T-helper 1 cell treated with Interleukin-12 subunit alpha and Interleukin-12 subunit beta and Interleukin-4 antibody, amounts not matched to agents 30 ng/mL and 1 ng/mL, for 36 hours (primary cell): ENCODE results near the gene GPANK1. TPM values are rescaled to one million over a fixed set of nuclear protein-coding genes. Genes with fewer than 3 reads are reported as not detected.

Experiments used
- intact Hi-C: fragments of 100-400 bp; cut with micrococcal nuclease; formaldehyde crosslinking; loops from one replicate; pipeline ENCODE4 v1.15.1; 2024
- total RNA-seq: library from RNA; stranded (reverse); gene quantifications from 2 replicates; pipeline ENCODE4 v1.2.3, GENCODE V29; 2022

GPANK1 gene
- total RNA-seq, 1 donor from 2014 or later: 29.3 TPM

GRCh38 chr6:31663961-31664789 lies 622 bp downstream of the GPANK1 start:
- intact Hi-C loops: loop anchor here (2.0 to 10.0 kb wide), 4 partner anchors 171 to 1751 kb away; partner anchors contain the start of genes ATF6B, CUTA, PHF1 and PSMB9

DNA sequence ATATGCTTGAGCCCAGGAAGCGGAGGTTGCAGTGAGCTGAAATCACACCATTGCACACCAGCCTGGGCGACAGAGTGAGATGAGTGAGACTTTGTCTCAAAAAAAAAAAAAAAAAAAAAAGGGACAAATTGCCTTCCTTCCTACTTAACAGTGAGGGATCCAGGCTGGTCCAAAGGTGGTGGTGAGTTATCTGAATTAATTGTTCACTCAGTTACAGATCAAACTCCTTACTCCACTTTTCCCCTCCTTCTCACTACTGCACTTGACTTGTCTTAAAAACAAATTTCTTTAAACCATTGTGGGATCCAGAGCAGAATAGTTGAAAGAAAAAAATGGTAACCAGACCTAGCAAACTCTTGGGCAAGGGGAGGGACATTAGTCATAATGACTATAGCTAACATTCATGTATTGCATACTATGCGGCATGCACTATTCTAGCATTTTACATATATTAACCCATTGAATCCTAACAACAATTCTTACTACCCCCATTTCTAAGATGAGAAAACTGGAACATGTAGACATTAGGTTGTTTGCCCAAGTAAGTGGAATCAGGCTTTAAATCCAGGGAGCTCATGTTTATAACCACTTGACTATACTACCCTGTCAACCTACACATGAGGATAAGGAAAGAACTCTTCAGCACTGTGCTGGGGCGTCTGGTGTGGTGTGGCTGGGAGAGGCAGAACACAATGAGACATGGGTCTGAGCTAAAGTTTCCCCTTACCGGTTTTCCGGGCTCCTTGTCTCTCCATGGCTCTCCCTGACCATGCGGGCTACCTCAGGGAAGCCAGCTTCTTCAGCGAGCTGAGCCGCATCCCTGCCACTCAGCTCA lies 1.5 kb downstream of the GPANK1 start:
- intact Hi-C loops: loop anchor here (10.0 kb wide), 2 partner anchors 1191 to 1751 kb away; partner anchors contain the start of genes CUTA, PHF1, PSMB9 and TAP1

GRCh38 chr6:31662124-31662723 lies 2.6 kb downstream of the GPANK1 start:
- intact Hi-C loops: loop anchor here (10.0 kb wide), 2 partner anchors 1193 to 1753 kb away; partner anchors contain the start of genes CUTA, PHF1, PSMB9 and TAP1

DNA sequence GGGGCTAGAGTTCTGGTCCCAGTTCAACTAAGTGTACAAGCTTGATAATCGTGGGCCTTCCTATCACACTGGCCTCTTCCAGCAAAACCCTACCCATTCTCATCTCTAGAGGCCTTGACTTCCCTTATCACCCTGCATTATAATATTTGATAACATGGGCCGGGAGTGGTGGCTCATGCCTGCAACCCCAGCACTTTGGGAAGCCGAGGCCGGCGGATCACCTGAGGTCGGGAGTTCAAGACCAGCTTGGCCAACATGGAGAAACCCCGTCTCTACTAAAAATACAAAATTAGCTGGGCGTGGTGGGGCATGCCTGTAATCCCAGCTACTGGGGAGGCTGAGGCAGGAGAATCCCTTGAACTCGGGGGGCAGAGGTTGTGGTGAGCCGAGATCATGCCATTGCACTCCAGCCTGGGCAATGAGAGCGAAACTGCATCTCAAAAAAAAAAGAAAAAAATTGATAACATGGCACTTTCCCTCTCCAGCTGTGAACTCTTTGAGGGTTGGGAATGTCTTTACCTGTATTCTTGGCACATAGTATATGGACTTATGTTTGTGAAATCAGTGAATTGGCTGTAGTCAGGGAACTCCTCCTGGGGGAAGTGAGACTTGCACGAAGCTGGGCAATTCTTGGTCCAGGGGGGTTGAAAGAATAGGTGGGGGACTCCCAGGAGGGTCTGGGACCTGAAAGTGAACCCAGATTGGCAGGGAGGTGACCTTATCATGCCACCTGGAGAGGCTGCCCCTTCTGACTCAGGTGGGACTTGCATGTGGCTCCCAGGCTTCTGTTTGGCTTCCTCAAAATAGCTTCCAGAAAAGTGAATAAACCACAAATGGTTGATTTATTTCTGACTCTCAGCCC lies 3.3 kb downstream of the GPANK1 start:
- intact Hi-C loops: loop anchor here (10.0 kb wide), 2 partner anchors 1193 to 1753 kb away; partner anchors contain the start of genes CUTA, PHF1, PSMB9 and TAP1

GRCh38 chr6:31660381-31661261 lies 4.2 kb downstream of the GPANK1 start, which contains the start of gene C6orf47:
TSS of gene C6orf47 (minus strand) at chr6:31660778. CDS start at chr6:31659947, 831 bp downstream.
- intact Hi-C loops: loop anchor here (1.0 to 10.0 kb wide), 3 partner anchors 8 to 1754 kb away; partner anchors contain the start of genes BAG6, CUTA, PHF1 and PSMB9

DNA sequence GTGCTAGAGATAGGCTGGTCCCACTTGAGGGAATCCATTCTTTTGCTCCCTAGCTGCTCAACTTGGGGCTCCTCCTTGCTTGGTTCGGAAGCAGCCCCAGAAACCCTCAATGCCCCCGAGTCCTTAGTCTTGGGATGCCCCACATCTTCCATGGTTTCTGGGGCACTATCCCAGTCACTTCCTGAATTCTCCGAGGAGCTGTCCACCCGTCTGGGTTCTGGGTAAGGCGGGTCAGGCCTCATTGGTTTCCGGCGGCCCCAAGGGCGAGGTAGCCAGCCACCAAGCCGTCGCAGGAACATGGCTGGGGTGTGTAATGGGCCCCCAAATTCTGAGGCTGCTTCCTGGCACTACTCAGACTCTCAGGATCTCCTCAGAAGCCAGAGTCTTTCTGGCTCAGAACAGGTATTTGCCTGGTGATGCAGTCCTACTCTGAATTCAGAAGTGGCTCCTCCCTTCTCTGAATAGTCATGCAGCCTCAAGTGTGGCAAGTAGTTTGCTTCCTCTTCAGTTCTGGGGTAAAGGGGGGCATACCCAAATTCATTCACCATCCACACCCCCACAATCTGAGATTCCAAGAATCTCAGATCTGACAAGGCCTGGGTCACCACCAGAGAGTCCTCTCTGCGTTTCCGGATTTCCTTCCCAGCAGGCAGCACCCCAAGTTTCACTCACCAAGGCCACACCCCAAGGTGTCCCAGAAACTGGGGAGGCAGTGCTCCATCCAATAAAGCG lies 5.0 kb downstream of the GPANK1 start:
- intact Hi-C loops: loop anchor here (1.0 to 10.0 kb wide), 3 partner anchors 8 to 1755 kb away; partner anchors contain the start of genes BAG6, CUTA, PHF1 and PSMB9

DNA sequence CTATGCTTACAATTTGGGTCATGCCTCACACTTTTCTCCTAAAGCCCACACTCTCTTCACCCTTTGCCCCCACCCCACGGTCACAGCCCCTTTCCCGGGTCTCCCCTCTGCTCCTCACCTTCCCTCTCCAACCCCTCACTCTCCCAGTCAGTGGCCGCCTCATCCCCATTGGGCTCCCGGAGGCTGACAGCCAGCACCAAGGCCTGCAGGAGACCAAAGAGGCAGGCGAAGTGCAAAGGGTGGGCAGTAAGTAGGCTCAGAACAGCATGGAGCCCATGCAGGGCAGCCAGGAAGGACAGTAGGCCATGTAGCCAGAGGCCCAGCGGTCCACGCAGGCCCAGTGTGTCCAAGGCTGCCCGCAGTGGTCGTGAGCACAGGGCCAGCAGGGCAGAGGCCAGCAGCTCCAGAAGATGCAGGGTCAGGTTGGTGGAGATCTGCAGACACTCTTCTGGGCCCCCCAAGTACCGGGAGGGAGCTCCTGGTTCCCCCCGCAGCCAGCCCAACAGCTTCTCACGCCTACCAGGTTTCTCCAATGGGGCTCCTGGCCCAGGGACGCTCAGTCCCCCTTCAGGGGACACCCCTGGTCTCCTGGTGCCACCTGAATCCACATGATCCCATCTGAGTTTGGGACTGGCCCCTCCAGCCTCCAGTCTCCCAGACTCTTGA lies 5.7 kb downstream of the GPANK1 start:
- intact Hi-C loops: no loop called here

- intact Hi-C loops: no loop called here
Measured at GRCh38 chr6:31658158-31658688, 6.6 kb downstream of the GPANK1 start.

- intact Hi-C loops: no loop called here
Measured at GRCh38 chr6:31657406-31658157, 7.2 kb downstream of the GPANK1 start.

GRCh38 chr6:31655349-31656237 lies 9.2 kb downstream of the GPANK1 start, which contains the start of gene APOM:
TSS of gene APOM (plus strand) at chr6:31655894. CDS start at chr6:31655967, 73 bp downstream.
- intact Hi-C loops: no loop called here

- intact Hi-C loops: loop anchor here (5.0 kb wide), 3 partner anchors 157 to 543 kb away; partner anchors contain the start of gene MICB
Measured at GRCh38 chr6:31654574-31655348, 10.0 kb downstream of the GPANK1 start.

GRCh38 chr6:31652925-31653724 lies 11.7 kb downstream of the GPANK1 start:
- intact Hi-C loops: loop anchor here (1.0 to 5.0 kb wide), 17 partner anchors 7 to 1082 kb away; partner anchors contain the start of genes ABCF1, ABHD16A, C6orf47 and DDX39B

DNA sequence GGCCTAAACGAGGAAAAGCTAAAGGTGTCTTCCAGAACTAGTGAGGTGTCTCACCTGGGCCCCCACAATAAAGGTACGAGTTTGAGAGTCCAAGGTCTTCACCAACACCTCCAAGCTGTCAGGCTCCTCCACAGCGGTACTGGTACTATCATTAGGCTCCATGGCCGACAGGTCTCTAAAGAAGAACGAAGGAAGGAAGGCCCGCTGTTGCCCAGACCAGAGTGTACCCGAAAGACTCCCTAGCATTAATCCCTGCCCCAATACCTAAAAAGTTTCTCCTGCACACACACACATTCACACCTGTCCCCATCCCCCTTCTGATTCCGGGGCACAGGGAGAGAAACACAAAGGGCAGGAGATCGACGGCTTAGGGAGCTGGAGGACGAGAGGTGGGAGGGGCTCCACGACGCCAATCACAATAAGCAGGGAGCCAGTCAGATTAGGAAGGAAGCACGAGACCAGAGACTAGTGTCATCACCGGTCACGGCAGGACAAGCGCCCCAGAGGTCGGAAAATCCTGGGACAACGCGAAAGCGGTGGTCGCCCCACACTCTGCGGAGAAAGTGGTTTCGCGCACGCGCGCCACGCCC lies 13.1 kb downstream of the GPANK1 start:
- intact Hi-C loops: loop anchor here (1.0 to 5.0 kb wide), 17 partner anchors 9 to 1080 kb away; partner anchors contain the start of genes ABCF1, ABHD16A, C6orf47 and DDX39B
